Left ventricle myocardium inferior (tissue), 1 donor: ENCODE measurements around the gene SHISA5. TPM values are rescaled to one million over a fixed set of nuclear protein-coding genes. Genes with fewer than 3 reads are reported as not detected.
"Not testable (repeated sequence)": the region's sequence is repeated elsewhere in the genome, so short reads cannot be mapped to it uniquely, and the experiment has no call there.

ENCODE experiments used
- DNase-seq: peaks from one replicate; pipeline ENCODE4 v3.0.0-alpha.2; 2020
- H3K27ac ChIP-seq: fragments of 200-600 bp; replicated peaks from 2 replicates; pipeline ENCODE4 v1.8.0; 2021
- H3K27me3 ChIP-seq: fragments of 200-600 bp; 2 replicates; pipeline ENCODE4 v1.8.0; 2021; ENCODE audit warnings: low read depth
- H3K36me3 ChIP-seq: fragments of 200-600 bp; 2 replicates; pipeline ENCODE4 v1.8.0; 2021
- H3K4me1 ChIP-seq: fragments of 200-600 bp; 2 replicates; pipeline ENCODE4 v1.8.0; 2021
- H3K4me3 ChIP-seq: fragments of 200-600 bp; 2 replicates; pipeline ENCODE4 v1.8.0; 2021; ENCODE audit warnings: mild to moderate bottlenecking, moderate library complexity
- H3K9me3 ChIP-seq: fragments of 200-600 bp; replicated peaks from 2 replicates; pipeline ENCODE4 v1.8.0; 2021
- intact Hi-C: fragments of 100-400 bp; cut with micrococcal nuclease; formaldehyde crosslinking; loops from one replicate; pipeline ENCODE4 v1.11.0; 2022
- total RNA-seq: library from RNA; stranded (reverse); fragmentation: NEBNext Ultra II Directional; extraction: Animal tissue kit (Norgen Biotek cat#: 25700); gene quantifications from one replicate; pipeline ENCODE4 v1.2.1, GENCODE V29; 2021
- TF ChIP-seq, protein P1 (sequence below): fragments of 200-600 bp; IDR thresholded peaks from 2 replicates; pipeline ENCODE4 v1.8.0; 2021; ENCODE audit warnings: antibody characterized with exemption, mild to moderate bottlenecking, borderline replicate concordance
- donor health status: DM: no; HTN: yes; CAD: no; lungs with severe emphysema.

The SHISA5 gene
- total RNA-seq, 1 donor from 2014 or later: 47.3 TPM

DNA sequence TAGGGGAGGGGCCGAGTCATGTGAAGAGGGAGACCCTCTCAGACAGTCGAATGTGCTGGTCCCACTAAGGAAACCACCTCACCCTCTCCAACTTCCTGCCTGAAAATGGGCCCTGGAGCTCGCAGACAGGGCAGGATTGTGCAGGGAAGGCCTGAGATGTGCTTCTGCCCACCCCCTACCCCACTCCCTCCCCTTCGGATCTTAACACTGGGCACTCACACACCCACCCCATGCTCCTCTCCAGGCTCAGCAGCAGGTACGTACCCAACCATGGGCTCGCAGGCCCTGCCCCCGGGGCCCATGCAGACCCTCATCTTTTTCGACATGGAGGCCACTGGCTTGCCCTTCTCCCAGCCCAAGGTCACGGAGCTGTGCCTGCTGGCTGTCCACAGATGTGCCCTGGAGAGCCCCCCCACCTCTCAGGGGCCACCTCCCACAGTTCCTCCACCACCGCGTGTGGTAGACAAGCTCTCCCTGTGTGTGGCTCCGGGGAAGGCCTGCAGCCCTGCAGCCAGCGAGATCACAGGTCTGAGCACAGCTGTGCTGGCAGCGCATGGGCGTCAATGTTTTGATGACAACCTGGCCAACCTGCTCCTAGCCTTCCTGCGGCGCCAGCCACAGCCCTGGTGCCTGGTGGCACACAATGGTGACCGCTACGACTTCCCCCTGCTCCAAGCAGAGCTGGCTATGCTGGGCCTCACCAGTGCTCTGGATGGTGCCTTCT is 37.4 kb downstream of the SHISA5 start:
- intact Hi-C loops: loop anchor here (10.0 kb wide), 1 partner anchor 78 kb away; no protein-coding TSS in a partner anchor
- Histone ChIP-seq H3K4me1 (peaks cover 72% of the 10 kb centered on the region), H3K27me3 (no peaks in the 10 kb centered on the region), H3K27ac (peak overlapping the region; percentile 99), H3K4me3 (peak overlapping the region; percentile 72), H3K9me3 (no peaks in the 10 kb centered on the region), H3K36me3 (peaks cover 27% of the 10 kb centered on the region)
- peak; percentile 35 for DNase-seq
- TF ChIP-seq, protein P1, sequence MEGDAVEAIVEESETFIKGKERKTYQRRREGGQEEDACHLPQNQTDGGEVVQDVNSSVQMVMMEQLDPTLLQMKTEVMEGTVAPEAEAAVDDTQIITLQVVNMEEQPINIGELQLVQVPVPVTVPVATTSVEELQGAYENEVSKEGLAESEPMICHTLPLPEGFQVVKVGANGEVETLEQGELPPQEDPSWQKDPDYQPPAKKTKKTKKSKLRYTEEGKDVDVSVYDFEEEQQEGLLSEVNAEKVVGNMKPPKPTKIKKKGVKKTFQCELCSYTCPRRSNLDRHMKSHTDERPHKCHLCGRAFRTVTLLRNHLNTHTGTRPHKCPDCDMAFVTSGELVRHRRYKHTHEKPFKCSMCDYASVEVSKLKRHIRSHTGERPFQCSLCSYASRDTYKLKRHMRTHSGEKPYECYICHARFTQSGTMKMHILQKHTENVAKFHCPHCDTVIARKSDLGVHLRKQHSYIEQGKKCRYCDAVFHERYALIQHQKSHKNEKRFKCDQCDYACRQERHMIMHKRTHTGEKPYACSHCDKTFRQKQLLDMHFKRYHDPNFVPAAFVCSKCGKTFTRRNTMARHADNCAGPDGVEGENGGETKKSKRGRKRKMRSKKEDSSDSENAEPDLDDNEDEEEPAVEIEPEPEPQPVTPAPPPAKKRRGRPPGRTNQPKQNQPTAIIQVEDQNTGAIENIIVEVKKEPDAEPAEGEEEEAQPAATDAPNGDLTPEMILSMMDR: no peak

DNA sequence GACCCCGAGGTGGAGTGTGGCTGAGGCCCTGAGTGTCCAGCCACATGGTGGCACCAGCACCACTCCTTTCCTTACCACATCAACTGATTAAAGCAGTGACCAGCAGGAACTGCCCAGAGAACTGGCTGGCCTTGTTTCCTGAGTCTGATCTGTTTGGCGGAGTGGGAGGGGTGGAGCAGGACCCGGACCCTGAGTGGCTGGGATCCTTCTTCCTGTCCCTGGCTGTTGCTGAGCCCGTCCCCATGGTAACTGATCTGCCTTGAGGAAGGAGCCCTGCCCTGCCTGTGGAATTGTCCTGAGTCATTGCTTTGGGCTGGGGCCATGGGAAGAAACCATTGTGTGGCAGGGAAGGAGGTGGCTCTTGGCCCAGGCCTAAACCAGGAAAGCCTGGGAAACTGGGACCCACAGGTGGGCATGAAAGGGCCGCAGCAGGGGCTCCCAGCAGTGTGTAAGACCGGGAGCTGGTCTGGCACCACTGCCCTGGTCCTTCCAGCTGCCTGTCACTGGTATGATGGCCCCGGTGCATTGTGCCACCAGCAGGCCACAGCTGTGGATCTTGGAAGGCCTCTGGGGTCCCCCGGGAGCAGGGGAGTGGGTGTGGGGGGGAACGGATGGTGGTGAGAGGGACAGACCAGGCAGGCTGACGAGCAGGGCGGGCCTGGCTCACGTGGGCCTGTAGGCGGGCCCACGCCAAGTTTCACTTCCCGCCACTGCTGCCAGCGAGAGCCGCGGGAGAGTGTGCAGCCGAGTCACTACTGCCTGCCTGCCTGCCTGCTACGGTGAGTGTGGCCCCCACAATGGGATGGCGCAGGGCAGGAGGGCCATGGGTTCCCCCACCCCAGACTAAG is 38.2 kb downstream of the SHISA5 start:
- Histone ChIP-seq H3K27ac (peak overlapping the region; percentile 99), H3K27me3 (no peaks in the 10 kb centered on the region), H3K4me1 (peaks cover 64% of the 10 kb centered on the region), H3K36me3 (peaks cover 34% of the 10 kb centered on the region), H3K4me3 (peak overlapping the region; percentile 72), H3K9me3 (no peaks in the 10 kb centered on the region)
- intact Hi-C loops: loop anchor here (10.0 kb wide), 1 partner anchor 79 kb away; no protein-coding TSS in a partner anchor
- peak; percentile 96 for DNase-seq
- TF ChIP-seq, protein P1: peak; percentile 81

- Histone ChIP-seq H3K9me3 (no peaks in the 10 kb centered on the region), H3K27me3 (no peaks in the 10 kb centered on the region), H3K4me1 (peaks cover 58% of the 10 kb centered on the region), H3K36me3 (peaks cover 40% of the 10 kb centered on the region), H3K4me3 (peak overlapping the region; percentile 72), H3K27ac (peak overlapping the region; percentile 99)
- TF ChIP-seq, protein P1: no peak
- no peak for DNase-seq
- intact Hi-C loops: loop anchor here (10.0 kb wide), 1 partner anchor 80 kb away; no protein-coding TSS in a partner anchor
These were observed 38.8 kb downstream of the SHISA5 start for GRCh38 chr3:48465237-48465530.

GRCh38 chr3:48464713-48465221 is 39.2 kb downstream of the SHISA5 start:
- DNase-seq: no peak
- Histone ChIP-seq H3K27me3 (no peaks in the 10 kb centered on the region), H3K27ac (peak overlapping the region; percentile 99), H3K36me3 (peaks cover 44% of the 10 kb centered on the region), H3K4me1 (peaks cover 54% of the 10 kb centered on the region), H3K9me3 (no peaks in the 10 kb centered on the region), H3K4me3 (peak overlapping the region; percentile 72)
- intact Hi-C loops: loop anchor here (10.0 kb wide), 1 partner anchor 80 kb away; no protein-coding TSS in a partner anchor
- TF ChIP-seq, protein P1: no peak

DNA sequence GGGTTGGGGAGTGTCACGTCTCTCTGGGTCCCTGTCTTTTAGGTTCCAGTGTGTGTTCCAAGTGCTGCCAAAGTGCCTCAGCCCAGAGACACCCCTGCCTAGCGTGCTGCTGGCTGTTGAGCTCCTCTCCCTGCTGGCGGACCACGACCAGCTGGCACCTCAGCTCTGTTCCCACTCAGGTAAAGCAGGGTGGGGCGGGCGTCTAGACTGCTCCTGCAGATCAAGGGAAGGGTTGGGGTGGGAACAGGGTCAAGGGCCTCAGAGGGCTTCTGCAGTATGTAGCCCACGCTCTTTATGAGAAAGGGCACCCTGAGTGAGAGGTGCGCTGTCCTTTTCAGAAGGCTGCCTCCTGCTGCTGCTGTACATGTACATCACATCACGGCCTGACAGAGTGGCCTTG is 40.3 kb downstream of the SHISA5 start:
- TF ChIP-seq, protein P1: no peak
- no peaks in the 10 kb centered on the region for H3K9me3 ChIP-seq
- intact Hi-C loops: loop anchor here (10.0 kb wide), 1 partner anchor 81 kb away; no protein-coding TSS in a partner anchor
- peak overlapping the region; percentile 99 for H3K27ac ChIP-seq
- no peak overlapping the region for H3K4me3 ChIP-seq
- H3K36me3 ChIP-seq: peaks cover 45% of the 10 kb centered on the region
- H3K4me1 ChIP-seq: peaks cover 43% of the 10 kb centered on the region
- H3K27me3 ChIP-seq: no peaks in the 10 kb centered on the region
- no peak for DNase-seq

- intact Hi-C loops: loop anchor here (10.0 kb wide), 1 partner anchor 83 kb away; no protein-coding TSS in a partner anchor
- H3K36me3 ChIP-seq: peaks cover 44% of the 10 kb centered on the region
- DNase-seq: not testable (repeated sequence)
These were observed 42.2 kb downstream of the SHISA5 start for GRCh38 chr3:48461767-48462166.

More at GRCh38 chr3:48461767-48462166, 42.2 kb downstream of the SHISA5 start:
- not testable (repeated sequence) for H3K27ac ChIP-seq, H3K27me3 ChIP-seq, H3K9me3 ChIP-seq, H3K4me3 ChIP-seq
- peaks cover 24% of the 10 kb centered on the region for H3K4me1 ChIP-seq
